Amniotic stem cell (primary cell): ENCODE measurements around the gene SOX10.
A peak's percentile ranks its signal among the peaks of the same experiment; 100 is the strongest.
"Not testable (repeated sequence)": the region's sequence is repeated elsewhere in the genome, so short reads cannot be mapped to it uniquely, and the experiment has no call there.

Source experiments
- DNase-seq: peaks from one replicate; lab custom pipeline; 2025; lab: John Stamatoyannopoulos, UW

Gene SOX10

GRCh38 chr22:37961062-37961461 lies 23.3 kb downstream of the SOX10 start:
- no peak for DNase-seq

- DNase-seq: no peak
Observed at GRCh38 chr22:37959231-37959825, 25.0 kb downstream of the SOX10 start.

GRCh38 chr22:37957232-37957631 lies 27.1 kb downstream of the SOX10 start:
- no peak for DNase-seq

GRCh38 chr22:37955825-37956397 lies 28.4 kb downstream of the SOX10 start:
- DNase-seq: not testable (repeated sequence)

GRCh38 chr22:37954686-37955085 lies 29.7 kb downstream of the SOX10 start:
- no peak for DNase-seq

- DNase-seq: peak; percentile 93
Observed at GRCh38 chr22:37953437-37954179, 30.7 kb downstream of the SOX10 start, which contains the start of the genes C22orf23 and POLR2F. C22orf23 (minus strand) TSS chr22:37953601; CDS start chr22:37953149, 452 bp downstream. POLR2F (plus strand) TSS chr22:37953699; CDS start chr22:37953788, 89 bp downstream.

GRCh38 chr22:37953062-37953436 lies 31.3 kb downstream of the SOX10 start:
- DNase-seq: no peak

- not testable (repeated sequence) for DNase-seq
Observed at GRCh38 chr22:37952629-37953028, 31.7 kb downstream of the SOX10 start.

GRCh38 chr22:37951305-37951704 lies 33.0 kb downstream of the SOX10 start:
- DNase-seq: no peak

GRCh38 chr22:37947142-37947795 lies 37.1 kb downstream of the SOX10 start:
- DNase-seq: not testable (repeated sequence)

- DNase-seq: not testable (repeated sequence)
Observed at GRCh38 chr22:37944423-37944822, 39.9 kb downstream of the SOX10 start.

- no peak for DNase-seq
Observed at GRCh38 chr22:37943825-37944198, 40.5 kb downstream of the SOX10 start.

GRCh38 chr22:37943136-37943824 lies 41.1 kb downstream of the SOX10 start:
- DNase-seq: no peak

GRCh38 chr22:37942133-37942532 lies 42.2 kb downstream of the SOX10 start:
- no peak for DNase-seq

GRCh38 chr22:37940698-37941376 lies 43.5 kb downstream of the SOX10 start:
- no peak for DNase-seq

GRCh38 chr22:37933711-37934376 lies 50.5 kb downstream of the SOX10 start:
- DNase-seq: peak; percentile 85

GRCh38 chr22:37932821-37933578 lies 51.4 kb downstream of the SOX10 start:
- no peak for DNase-seq

- DNase-seq: no peak
Observed at GRCh38 chr22:37932401-37932800, 52.0 kb downstream of the SOX10 start.

- no peak for DNase-seq
Observed at GRCh38 chr22:37931893-37932389, 52.4 kb downstream of the SOX10 start.

- DNase-seq: no peak
Observed at GRCh38 chr22:37930952-37931440, 53.4 kb downstream of the SOX10 start.
